ENCODE data around the gene C1orf167.

DNA sequence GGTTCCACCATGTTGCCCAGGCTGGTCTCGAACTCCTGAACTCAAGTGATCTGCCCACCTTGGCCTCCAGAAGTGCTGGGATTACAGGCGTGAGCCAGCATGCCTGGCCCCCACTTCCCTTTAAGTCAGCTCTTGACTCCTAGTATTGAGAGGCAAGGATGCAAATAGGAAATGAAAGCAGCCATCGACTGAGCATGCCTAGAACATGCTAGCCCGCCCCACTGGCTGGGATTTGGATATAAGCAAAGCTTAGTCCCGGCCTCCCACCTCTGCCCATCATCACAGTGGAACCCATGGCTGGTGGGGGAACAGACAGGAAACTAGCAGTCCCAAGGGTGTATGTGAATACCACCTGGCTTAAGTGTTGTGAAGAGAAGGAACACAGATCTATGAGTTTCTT, 10.5 kb downstream of the C1orf167 start:
- TF ChIP-seq, protein P1, sequence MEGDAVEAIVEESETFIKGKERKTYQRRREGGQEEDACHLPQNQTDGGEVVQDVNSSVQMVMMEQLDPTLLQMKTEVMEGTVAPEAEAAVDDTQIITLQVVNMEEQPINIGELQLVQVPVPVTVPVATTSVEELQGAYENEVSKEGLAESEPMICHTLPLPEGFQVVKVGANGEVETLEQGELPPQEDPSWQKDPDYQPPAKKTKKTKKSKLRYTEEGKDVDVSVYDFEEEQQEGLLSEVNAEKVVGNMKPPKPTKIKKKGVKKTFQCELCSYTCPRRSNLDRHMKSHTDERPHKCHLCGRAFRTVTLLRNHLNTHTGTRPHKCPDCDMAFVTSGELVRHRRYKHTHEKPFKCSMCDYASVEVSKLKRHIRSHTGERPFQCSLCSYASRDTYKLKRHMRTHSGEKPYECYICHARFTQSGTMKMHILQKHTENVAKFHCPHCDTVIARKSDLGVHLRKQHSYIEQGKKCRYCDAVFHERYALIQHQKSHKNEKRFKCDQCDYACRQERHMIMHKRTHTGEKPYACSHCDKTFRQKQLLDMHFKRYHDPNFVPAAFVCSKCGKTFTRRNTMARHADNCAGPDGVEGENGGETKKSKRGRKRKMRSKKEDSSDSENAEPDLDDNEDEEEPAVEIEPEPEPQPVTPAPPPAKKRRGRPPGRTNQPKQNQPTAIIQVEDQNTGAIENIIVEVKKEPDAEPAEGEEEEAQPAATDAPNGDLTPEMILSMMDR (IDR thresholded peaks at IDR 0.05), result no peak
- no peak for TF ChIP-seq POLR2A (IDR thresholded peaks at IDR 0.05)
